NCI-H748 treated with DMSO at 0.1 percent for 48 hours (cell line): ENCODE data around the gene PWWP2B.

Source experiments
- DNase-seq: peaks from one replicate; lab custom pipeline; 2025; lab: John Stamatoyannopoulos, UW

The PWWP2B gene

DNA sequence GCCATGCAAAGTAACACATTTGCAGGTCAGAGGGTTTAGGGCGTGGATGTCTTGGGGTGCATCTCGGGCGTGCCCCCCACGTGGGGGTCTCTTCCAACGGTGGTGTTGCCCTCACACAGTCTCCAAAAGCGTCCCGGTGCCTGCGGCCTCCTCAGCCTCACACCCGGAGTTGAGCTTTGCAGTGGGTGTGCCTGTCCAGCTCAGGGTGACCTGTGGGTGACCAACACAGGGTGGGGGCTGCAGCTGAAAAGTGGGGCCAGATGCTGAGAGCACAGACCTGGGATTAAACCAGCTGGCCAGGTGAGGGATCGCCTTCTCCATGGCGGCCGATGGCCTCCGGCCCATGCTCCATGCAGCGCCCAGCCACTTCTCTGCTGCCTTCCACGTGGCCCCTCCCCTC, 63.1 kb downstream of the PWWP2B start:
- no peak for DNase-seq

- no peak for DNase-seq
These were observed 63.7 kb downstream of the PWWP2B start for GRCh38 chr10:132460691-132461090.

- DNase-seq, result no peak
These were observed 64.2 kb downstream of the PWWP2B start for GRCh38 chr10:132461103-132461682.

DNA sequence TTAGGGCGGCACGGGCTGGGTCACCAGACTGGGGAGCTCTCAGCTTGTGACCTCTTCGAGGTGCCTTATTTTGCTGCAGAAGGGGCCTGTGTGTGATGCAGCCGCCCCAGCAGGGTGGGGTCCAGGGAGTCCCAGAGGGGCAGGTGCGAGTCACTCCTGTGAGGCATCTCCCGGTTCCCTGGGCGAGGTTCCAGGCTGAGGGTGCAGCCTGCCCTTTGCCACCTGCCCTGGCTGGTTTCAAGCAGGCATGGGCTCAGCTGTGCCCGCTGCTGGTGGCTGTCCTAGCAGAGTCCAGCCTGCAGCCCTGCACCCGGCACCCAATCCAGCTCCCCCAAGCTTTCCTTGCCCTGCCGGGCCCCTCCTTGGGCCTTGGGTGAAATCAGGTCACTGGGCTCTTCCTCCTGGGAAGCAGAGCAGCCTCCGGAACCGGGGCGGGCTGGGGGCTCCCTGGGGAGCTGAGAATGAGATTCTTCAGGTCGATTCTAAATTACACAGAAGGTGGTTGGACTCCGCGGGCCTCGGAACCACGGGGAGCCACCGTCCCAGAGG, 64.8 kb downstream of the PWWP2B start:
- DNase-seq, result no peak

- DNase-seq, result no peak
These were observed 65.7 kb downstream of the PWWP2B start for GRCh38 chr10:132462463-132463332.

GRCh38 chr10:132463333-132464255, 66.6 kb downstream of the PWWP2B start:
- DNase-seq, result no peak

DNA sequence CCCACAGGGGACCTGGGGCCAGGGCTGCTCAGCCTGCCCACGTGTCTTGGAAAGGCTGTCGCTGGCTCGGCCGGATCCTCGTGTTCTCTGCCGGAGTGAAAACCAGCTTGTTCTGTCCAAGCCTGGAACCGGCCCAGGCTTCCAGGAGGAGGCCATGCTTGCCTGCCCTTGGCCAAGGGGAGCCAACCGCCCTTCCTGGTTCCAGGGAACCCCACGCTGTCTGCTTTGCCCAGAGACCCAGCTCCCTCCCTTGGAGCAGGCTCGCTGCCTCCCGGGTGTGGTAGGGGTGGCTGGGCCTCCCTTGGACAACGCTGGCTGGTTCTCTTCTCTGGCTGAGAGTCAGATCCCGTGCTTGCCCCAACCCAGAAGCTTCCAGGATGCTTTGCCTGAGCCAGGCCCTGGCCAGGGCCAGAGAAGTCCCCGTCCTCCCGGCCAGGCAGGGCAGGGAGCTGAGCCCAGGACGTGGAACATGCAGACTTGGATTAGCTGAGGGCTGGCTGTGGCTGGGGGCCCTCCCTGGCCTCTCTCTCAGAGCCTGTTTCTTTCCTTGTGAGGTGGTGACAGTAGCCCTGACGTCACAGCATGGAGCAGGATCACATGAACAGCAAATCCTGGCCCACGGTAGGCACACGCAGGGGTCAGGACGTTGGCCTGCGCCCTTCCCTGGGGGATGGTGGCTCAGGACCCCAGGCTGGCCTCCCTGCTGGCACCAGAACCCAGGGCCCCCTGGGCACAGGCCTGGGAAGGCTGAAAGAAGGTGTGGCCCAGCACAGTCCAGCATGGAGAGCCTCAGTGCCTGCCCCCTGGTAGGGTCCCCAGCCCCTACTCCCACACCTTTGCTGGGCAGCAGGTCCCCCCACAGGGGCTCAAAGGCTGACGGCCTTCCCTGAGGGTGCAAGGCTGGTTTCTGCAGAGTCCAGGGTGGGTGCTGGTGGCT, 67.5 kb downstream of the PWWP2B start:
- DNase-seq, result no peak

GRCh38 chr10:132465193-132465888, 68.3 kb downstream of the PWWP2B start:
- no peak for DNase-seq

DNA sequence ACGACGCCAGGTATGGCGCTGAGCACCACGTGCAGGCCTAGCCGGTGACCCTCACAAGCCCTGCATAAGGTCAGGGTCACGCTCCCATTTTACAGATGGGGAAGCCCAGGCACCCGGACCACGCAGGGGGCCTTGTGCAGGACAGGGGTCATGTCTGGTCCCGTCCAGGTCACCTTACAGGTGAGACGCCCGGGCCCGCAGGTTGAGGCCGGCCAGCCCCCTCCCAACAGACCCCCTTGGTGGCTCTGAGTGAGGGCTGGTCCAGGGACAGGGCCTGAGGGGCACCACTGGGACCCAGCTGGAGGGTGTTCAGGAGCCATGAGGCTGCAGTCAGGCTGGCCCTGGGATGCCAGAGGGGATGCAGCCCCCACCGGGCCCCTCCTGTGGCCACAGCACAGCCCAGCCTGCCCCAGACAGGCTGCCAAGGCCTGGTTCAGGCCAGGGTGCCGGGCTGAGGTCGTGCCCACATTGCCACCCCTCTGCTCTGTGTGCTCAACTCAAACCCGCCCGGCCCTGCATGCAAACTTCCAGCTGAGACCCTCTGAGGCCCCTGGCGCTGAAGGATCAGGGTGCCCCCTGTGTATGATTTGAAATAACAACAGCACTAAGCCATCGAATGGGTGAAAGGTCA, 69.0 kb downstream of the PWWP2B start:
- no peak for DNase-seq

DNA sequence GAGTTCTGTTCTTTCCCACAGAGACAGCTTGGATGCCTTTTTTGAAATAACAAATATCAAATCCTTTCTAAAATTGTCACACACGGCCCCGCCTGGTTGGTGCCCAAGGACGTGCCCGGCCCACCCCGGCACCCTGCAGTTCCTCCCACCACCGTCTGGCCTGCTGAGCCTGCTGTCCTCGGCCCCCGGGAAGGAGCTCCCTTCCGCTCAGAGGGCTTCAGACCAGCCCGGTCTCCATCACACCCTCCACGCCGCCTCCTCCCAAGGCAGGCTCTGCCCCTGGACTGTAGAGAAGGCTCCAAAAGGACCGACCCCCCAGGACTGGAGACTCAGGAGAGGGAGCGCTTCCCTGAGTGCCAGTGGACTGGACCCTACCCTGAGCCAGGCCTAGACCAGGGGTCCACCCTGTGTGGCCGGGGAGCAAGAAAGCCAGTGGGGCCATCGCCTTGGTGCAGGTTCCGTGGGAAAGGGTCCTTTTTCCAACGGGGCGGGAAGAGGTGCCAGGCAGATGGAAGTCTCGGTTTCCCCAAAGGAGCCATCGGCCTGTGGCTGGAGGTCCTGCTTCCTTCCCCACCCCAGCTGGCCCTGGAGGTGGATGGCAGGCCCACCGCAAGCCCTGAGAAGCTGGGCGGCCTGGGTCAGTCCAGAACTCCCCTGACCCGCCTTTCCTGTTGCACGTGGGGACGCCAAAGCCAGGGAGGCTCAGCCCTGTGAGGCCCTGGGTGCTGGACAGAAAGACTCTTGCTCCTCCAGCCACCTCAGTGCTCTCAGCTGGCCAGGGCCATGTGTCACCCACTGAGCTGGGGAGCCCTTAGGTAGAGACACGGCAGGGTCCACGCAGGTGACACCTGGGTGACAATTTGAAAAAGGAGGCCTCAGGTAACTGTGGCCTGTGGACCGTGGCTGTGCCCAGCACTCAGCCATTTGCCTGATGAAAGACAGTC, 69.8 kb downstream of the PWWP2B start:
- DNase-seq, result no peak
